Trophoblast cell (in vitro differentiated cells and primary cell): ENCODE results near the gene NEK1.
"Not testable (repeated sequence)": the region's sequence is repeated elsewhere in the genome, so short reads cannot be mapped to it uniquely, and the experiment has no call there.

ENCODE experiments used
- DNase-seq, 2 donors: peaks; one replicate each; pipeline ENCODE4 v3.0.0-alpha.2; 2016
- H2AFZ ChIP-seq: 2 replicates; pipeline ENCODE4 v1.6.1; 2013; ENCODE audit warnings: low read length, moderate library complexity, mild to moderate bottlenecking; ENCODE audit not compliant: insufficient read depth, poor library complexity
- H2AK5ac ChIP-seq: 2 replicates; pipeline ENCODE4 v1.6.1; 2013; ENCODE audit warnings: mild to moderate bottlenecking, low read length
- H2BK120ac ChIP-seq: 2 replicates; pipeline ENCODE4 v1.6.1; 2013; ENCODE audit warnings: low read length, mild to moderate bottlenecking, moderate library complexity; ENCODE audit not compliant: insufficient read depth, poor library complexity
- H2BK12ac ChIP-seq: 2 replicates; pipeline ENCODE4 v1.6.1; 2013; ENCODE audit warnings: mild to moderate bottlenecking, low read length, moderate library complexity
- H2BK5ac ChIP-seq: 2 replicates; pipeline ENCODE4 v1.6.1; 2013; ENCODE audit warnings: low read length, low read depth, moderate library complexity, mild to moderate bottlenecking; ENCODE audit not compliant: poor library complexity
- H3K14ac ChIP-seq: 2 replicates; pipeline ENCODE4 v1.6.1; 2013; ENCODE audit warnings: mild to moderate bottlenecking, low read length
- H3K18ac ChIP-seq: 2 replicates; pipeline ENCODE4 v1.6.1; 2013; ENCODE audit warnings: mild to moderate bottlenecking, low read length
- H3K23ac ChIP-seq: 2 replicates; pipeline ENCODE4 v1.6.1; 2013; ENCODE audit warnings: low read length
- H3K27ac ChIP-seq: 2 replicates; pipeline ENCODE4 v1.5.1; 2013; ENCODE audit warnings: low read depth, mild to moderate bottlenecking, inconsistent platforms, low read length, moderate library complexity
- H3K27me3 ChIP-seq: 2 replicates; pipeline ENCODE4 v1.6.1; 2013; ENCODE audit warnings: inconsistent platforms, mild to moderate bottlenecking, low read length, moderate library complexity; ENCODE audit not compliant: insufficient read depth
- H3K36me3 ChIP-seq, 2 experiments: 1 replicate in 1 of 2; 2 replicates in 1 of 2; pipeline ENCODE4 v1.6.1; 2013; ENCODE audit warnings: low read length in 2 of 2, mild to moderate bottlenecking in 2 of 2, moderate library complexity in 1 of 2; ENCODE audit not compliant: insufficient read depth in 2 of 2, control insufficient read depth in 1 of 2
- H3K4ac ChIP-seq: 2 replicates; pipeline ENCODE4 v1.6.1; 2013; ENCODE audit warnings: low read depth, mild to moderate bottlenecking, low read length, moderate library complexity
- H3K4me1 ChIP-seq, 2 experiments: 1 replicate in 1 of 2; 2 replicates in 1 of 2; pipeline ENCODE4 v1.6.1; 2013; ENCODE audit warnings: low read length in 2 of 2, mild to moderate bottlenecking in 2 of 2, moderate library complexity in 1 of 2; ENCODE audit not compliant: insufficient read depth in 2 of 2, control insufficient read depth in 1 of 2
- H3K4me2 ChIP-seq: 2 replicates; pipeline ENCODE4 v1.6.1; 2013; ENCODE audit warnings: inconsistent platforms, mild to moderate bottlenecking, low read length, moderate library complexity
- H3K4me3 ChIP-seq: 2 replicates; pipeline ENCODE4 v1.5.1; 2013; ENCODE audit warnings: mild to moderate bottlenecking, low read depth, low read length, inconsistent platforms
- H3K79me1 ChIP-seq: one replicate; pipeline ENCODE4 v1.6.1; 2013; ENCODE audit warnings: low read length
- H3K79me2 ChIP-seq: 2 replicates; pipeline ENCODE4 v1.6.1; 2013; ENCODE audit warnings: low read length, mild to moderate bottlenecking; ENCODE audit not compliant: control insufficient read depth, insufficient read depth, poor library complexity
- H3K9ac ChIP-seq: 2 replicates; pipeline ENCODE4 v1.6.1; 2013; ENCODE audit warnings: mild to moderate bottlenecking, low read length
- H3K9me3 ChIP-seq: 2 replicates; pipeline ENCODE4 v1.6.1; 2013; ENCODE audit warnings: low read depth, mild to moderate bottlenecking, control low read depth, inconsistent platforms, low read length; ENCODE audit not compliant: insufficient read depth
- H4K12ac ChIP-seq: 2 replicates; pipeline ENCODE4 v1.6.1; 2013; ENCODE audit warnings: low read depth, mild to moderate bottlenecking, low read length, moderate library complexity
- H4K8ac ChIP-seq: 2 replicates; pipeline ENCODE4 v1.6.1; 2013; ENCODE audit warnings: low read depth, mild to moderate bottlenecking, low read length, moderate library complexity
- H4K91ac ChIP-seq: one replicate; pipeline ENCODE4 v1.6.1; 2013; ENCODE audit warnings: low read depth, mild to moderate bottlenecking, low read length, moderate library complexity
- WGBS: extraction: QIAGEN DNeasy Blood & Tissue Kit; methylation state at CpG from one replicate; pipeline ENCODE4 v1.1.7; 2013; ENCODE audit warnings: missing lambda C conversion rate; ENCODE audit not compliant: insufficient read length, insufficient coverage; ENCODE audit errors: extremely low coverage; 5-methylcytosine and 5-hydroxymethylcytosine counted together

Gene NEK1

GRCh38 chr4:169546548-169546947 lies 65.8 kb downstream of the NEK1 start:
- H3K79me2 ChIP-seq, H3K27me3 ChIP-seq, H2BK12ac ChIP-seq, H3K14ac ChIP-seq, H3K4me2 ChIP-seq, H2BK5ac ChIP-seq, H3K4me1 ChIP-seq, H2AFZ ChIP-seq, H3K9ac ChIP-seq, H2AK5ac ChIP-seq, H3K4ac ChIP-seq, H2BK120ac ChIP-seq, DNase-seq, H4K12ac ChIP-seq, H3K27ac ChIP-seq, H4K8ac ChIP-seq, H3K9me3 ChIP-seq, H3K23ac ChIP-seq, H3K4me3 ChIP-seq, H4K91ac ChIP-seq, H3K36me3 ChIP-seq, H3K79me1 ChIP-seq, H3K18ac ChIP-seq: not testable (repeated sequence)
- no CpG with 5 or more reads among the region's 4 CpGs for WGBS

- no peak for DNase-seq
- Histone ChIP-seq H2AK5ac (no peak overlapping the region), H2AFZ (no peak overlapping the region), H3K18ac (no peak overlapping the region), H3K4ac (no peak overlapping the region), H3K9me3 (no peaks in the 10 kb centered on the region), H3K4me1 (no peaks in the 10 kb centered on the region), H4K8ac (no peak overlapping the region), H3K4me3 (no peak overlapping the region), H4K12ac (no peak overlapping the region), H3K4me2 (no peak overlapping the region), H4K91ac (no peak overlapping the region), H3K36me3 (no peaks in the 10 kb centered on the region), H2BK12ac (no peak overlapping the region), H3K14ac (no peak overlapping the region), H3K79me2 (no peaks in the 10 kb centered on the region), H2BK120ac (no peak overlapping the region), H3K27ac (no peak overlapping the region), H3K23ac (no peak overlapping the region), H3K79me1 (no peaks in the 10 kb centered on the region), H3K9ac (no peak overlapping the region), H3K27me3 (no peaks in the 10 kb centered on the region), H2BK5ac (no peak overlapping the region)
Observed at GRCh38 chr4:169540774-169541173, 71.6 kb downstream of the NEK1 start.

DNA sequence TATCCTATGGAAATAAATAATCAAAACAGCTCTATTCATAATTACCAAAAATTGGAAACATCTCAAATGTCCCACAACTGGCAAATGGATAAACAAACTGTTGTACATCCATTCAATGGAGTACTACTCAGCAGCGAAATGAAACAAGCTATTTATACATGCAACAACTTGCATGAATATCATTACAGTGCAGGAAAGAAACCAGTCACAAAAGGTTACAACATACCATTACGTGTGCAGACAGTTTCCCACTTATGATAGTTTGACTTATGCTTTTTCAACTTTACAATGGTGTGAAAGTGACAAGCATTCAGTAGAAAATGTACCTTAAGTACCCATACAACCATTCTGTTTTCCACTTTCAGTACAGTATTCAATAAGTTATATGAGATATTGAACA lies 82.3 kb downstream of the NEK1 start:
- Histone ChIP-seq H4K12ac (no peak overlapping the region), H2BK5ac (no peak overlapping the region), H4K91ac (no peak overlapping the region), H3K23ac (no peak overlapping the region), H3K4me1 (no peaks in the 10 kb centered on the region), H3K9me3 (no peaks in the 10 kb centered on the region), H3K18ac (no peak overlapping the region), H2AFZ (no peak overlapping the region), H2BK120ac (no peak overlapping the region), H3K4me3 (no peak overlapping the region), H3K27ac (no peak overlapping the region), H3K14ac (no peak overlapping the region), H3K36me3 (peaks cover 0 to 2% of the 10 kb centered on the region in 2 experiments), H2AK5ac (no peak overlapping the region), H3K9ac (no peak overlapping the region), H3K4ac (no peak overlapping the region), H3K79me2 (no peaks in the 10 kb centered on the region), H4K8ac (no peak overlapping the region), H3K79me1 (no peaks in the 10 kb centered on the region), H3K4me2 (no peak overlapping the region), H3K27me3 (no peaks in the 10 kb centered on the region), H2BK12ac (no peak overlapping the region)
- WGBS: no CpG with 5 or more reads among the region's 2 CpGs
- no peak for DNase-seq

DNA sequence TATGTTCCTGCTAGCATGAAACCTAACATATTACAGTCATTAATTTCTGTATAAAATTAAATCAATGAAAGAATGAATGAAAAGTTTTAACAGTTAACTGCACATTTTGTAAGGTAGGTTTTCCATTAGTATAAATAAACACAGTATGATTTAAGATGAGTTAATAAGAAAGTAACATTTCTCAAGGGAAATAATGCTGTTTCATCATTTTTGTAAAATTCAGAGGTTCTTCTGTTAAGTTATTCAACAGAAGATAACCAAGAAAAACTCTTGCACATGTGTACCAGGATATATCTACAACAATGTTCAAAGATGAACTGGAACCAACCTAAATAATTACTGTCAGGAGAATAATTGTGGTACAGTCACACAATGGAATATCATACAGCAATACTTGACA lies 88.6 kb downstream of the NEK1 start:
- H3K79me1 ChIP-seq: no peaks in the 10 kb centered on the region
- H2AFZ ChIP-seq: no peak overlapping the region
- no peak overlapping the region for H4K12ac ChIP-seq
- no peak overlapping the region for H2BK120ac ChIP-seq
- no peak overlapping the region for H2BK12ac ChIP-seq
- no peak overlapping the region for H3K27ac ChIP-seq
- H3K18ac ChIP-seq: no peak overlapping the region
- no peak overlapping the region for H4K8ac ChIP-seq
- H3K9ac ChIP-seq: no peak overlapping the region
- DNase-seq: no peak
- no peak overlapping the region for H4K91ac ChIP-seq
- no peak overlapping the region for H3K4me2 ChIP-seq
- no peaks in the 10 kb centered on the region for H3K79me2 ChIP-seq
- no peak overlapping the region for H3K4ac ChIP-seq
- no peak overlapping the region for H3K14ac ChIP-seq
- no peaks in the 10 kb centered on the region for H3K4me1 ChIP-seq
- peaks cover 0 to 2% of the 10 kb centered on the region in 2 experiments for H3K36me3 ChIP-seq
- H3K4me3 ChIP-seq: no peak overlapping the region
- H2BK5ac ChIP-seq: no peak overlapping the region
- H3K9me3 ChIP-seq: no peaks in the 10 kb centered on the region
- H3K27me3 ChIP-seq: no peaks in the 10 kb centered on the region
- no peak overlapping the region for H2AK5ac ChIP-seq
- H3K23ac ChIP-seq: no peak overlapping the region

DNA sequence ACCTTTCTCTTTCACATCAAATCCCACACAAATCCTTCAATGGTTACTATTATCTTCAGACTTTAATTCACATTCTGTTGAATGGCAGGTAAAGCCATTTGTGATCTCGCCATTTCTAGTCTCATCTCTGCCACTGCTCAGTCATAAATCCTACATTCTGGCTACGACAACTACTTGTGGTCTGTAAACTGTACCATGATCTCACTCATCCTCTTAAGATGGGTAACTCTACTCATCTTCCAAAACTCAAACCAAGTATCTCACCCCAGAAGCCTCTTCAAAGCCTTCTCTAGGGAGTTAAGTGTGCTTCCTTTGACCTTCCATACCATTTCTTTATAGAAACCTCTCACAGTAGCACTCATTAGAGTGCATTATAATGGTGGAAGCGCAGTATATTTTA lies 101.8 kb downstream of the NEK1 start:
- H3K14ac ChIP-seq: no peak overlapping the region
- no peak for DNase-seq
- WGBS: no CpG with 5 or more reads among the region's 3 CpGs

More for the DNA sequence above, 101.8 kb downstream of the NEK1 start:
- Histone ChIP-seq H3K18ac (no peak overlapping the region), H3K79me1 (no peaks in the 10 kb centered on the region), H3K4me3 (no peak overlapping the region), H2AFZ (no peak overlapping the region), H2AK5ac (no peak overlapping the region), H3K9ac (no peak overlapping the region), H3K27me3 (no peaks in the 10 kb centered on the region), H3K23ac (no peak overlapping the region), H2BK120ac (no peak overlapping the region), H3K4ac (no peak overlapping the region), H3K27ac (no peak overlapping the region), H3K36me3 (peaks cover 0 to 2% of the 10 kb centered on the region in 2 experiments), H4K12ac (no peak overlapping the region), H3K79me2 (no peaks in the 10 kb centered on the region), H4K8ac (no peak overlapping the region), H2BK5ac (no peak overlapping the region), H2BK12ac (no peak overlapping the region), H3K4me1 (no peaks in the 10 kb centered on the region), H3K9me3 (no peaks in the 10 kb centered on the region), H4K91ac (no peak overlapping the region), H3K4me2 (no peak overlapping the region)
